ENCODE data around the gene PDZRN3.

GRCh38 chr3:73557986-73558726 is 66.6 kb downstream of the PDZRN3 start:
- no peak for TF ChIP-seq CTCF (conservative IDR thresholded peaks at IDR 0.05)
- TF ChIP-seq EZH2 (IDR thresholded peaks at IDR 0.05; ENCODE audit: low read depth) = no peak

Data from PC-9 (cell line).